ENCODE results near the gene NUDCD3. TPM values are rescaled to one million over a fixed set of nuclear protein-coding genes. Genes with fewer than 3 reads are reported as not detected.

The NUDCD3 gene
- total and polyA plus RNA-seq, 2 experiments from 2014 or later: 35.7 to 42.7 TPM

DNA sequence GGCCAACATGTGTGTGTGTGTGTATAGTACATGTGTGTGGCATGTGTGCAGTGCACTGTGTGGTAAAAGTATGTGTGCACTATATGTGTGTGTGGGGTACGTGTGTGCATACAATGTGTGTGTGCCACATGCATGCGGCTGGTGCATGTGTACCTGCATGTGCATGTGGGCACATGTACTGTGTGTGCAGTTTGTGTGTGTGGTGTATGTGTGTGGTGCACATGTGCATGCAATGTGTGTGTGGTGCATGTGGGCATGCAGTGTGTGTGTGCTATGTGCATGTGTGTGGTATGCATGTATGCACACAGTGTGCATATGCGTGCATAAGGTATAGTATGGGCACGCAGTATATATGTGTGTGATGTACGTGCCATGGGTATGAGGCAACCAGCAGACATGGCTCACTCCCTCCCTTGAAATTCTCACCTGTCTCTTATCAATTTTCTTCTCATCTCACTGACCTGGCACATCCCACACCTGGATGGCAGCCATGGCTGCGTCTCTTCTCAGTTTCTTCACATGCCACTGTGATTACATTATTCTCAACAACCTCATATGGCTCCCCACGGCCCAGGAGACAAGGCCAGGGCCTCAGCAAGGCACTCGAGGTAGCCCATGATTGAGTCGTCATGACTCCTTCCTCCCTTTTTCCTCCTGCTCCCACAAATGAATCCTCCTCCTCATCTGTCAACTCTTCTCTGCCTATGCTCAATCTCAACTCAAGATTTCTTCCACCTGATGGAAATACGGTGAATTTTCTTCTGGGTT is 57.0 kb downstream of the NUDCD3 start (continued):
- TF ChIP-seq, protein P1, sequence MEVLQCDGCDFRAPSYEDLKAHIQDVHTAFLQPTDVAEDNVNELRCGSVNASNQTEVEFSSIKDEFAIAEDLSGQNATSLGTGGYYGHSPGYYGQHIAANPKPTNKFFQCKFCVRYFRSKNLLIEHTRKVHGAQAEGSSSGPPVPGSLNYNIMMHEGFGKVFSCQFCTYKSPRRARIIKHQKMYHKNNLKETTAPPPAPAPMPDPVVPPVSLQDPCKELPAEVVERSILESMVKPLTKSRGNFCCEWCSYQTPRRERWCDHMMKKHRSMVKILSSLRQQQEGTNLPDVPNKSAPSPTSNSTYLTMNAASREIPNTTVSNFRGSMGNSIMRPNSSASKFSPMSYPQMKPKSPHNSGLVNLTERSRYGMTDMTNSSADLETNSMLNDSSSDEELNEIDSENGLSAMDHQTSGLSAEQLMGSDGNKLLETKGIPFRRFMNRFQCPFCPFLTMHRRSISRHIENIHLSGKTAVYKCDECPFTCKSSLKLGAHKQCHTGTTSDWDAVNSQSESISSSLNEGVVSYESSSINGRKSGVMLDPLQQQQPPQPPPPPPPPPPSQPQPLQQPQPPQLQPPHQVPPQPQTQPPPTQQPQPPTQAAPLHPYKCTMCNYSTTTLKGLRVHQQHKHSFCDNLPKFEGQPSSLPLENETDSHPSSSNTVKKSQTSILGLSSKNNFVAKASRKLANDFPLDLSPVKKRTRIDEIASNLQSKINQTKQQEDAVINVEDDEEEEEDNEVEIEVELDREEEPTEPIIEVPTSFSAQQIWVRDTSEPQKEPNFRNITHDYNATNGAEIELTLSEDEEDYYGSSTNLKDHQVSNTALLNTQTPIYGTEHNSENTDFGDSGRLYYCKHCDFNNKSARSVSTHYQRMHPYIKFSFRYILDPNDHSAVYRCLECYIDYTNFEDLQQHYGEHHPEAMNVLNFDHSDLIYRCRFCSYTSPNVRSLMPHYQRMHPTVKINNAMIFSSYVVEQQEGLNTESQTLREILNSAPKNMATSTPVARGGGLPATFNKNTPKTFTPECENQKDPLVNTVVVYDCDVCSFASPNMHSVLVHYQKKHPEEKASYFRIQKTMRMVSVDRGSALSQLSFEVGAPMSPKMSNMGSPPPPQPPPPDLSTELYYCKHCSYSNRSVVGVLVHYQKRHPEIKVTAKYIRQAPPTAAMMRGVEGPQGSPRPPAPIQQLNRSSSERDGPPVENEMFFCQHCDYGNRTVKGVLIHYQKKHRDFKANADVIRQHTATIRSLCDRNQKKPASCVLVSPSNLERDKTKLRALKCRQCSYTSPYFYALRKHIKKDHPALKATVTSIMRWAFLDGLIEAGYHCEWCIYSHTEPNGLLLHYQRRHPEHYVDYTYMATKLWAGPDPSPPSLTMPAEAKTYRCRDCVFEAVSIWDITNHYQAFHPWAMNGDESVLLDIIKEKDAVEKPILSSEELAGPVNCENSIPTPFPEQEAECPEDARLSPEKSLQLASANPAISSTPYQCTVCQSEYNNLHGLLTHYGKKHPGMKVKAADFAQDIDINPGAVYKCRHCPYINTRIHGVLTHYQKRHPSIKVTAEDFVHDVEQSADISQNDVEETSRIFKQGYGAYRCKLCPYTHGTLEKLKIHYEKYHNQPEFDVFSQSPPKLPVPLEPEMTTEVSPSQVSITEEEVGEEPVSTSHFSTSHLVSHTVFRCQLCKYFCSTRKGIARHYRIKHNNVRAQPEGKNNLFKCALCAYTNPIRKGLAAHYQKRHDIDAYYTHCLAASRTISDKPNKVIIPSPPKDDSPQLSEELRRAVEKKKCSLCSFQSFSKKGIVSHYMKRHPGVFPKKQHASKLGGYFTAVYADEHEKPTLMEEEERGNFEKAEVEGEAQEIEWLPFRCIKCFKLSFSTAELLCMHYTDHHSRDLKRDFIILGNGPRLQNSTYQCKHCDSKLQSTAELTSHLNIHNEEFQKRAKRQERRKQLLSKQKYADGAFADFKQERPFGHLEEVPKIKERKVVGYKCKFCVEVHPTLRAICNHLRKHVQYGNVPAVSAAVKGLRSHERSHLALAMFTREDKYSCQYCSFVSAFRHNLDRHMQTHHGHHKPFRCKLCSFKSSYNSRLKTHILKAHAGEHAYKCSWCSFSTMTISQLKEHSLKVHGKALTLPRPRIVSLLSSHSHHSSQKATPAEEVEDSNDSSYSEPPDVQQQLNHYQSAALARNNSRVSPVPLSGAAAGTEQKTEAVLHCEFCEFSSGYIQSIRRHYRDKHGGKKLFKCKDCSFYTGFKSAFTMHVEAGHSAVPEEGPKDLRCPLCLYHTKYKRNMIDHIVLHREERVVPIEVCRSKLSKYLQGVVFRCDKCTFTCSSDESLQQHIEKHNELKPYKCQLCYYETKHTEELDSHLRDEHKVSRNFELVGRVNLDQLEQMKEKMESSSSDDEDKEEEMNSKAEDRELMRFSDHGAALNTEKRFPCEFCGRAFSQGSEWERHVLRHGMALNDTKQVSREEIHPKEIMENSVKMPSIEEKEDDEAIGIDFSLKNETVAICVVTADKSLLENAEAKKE (CRISPR knock-in tag; IDR thresholded peaks at IDR 0.05): no peak
- TF ChIP-seq EZH2 (IDR thresholded peaks at IDR 0.05; ENCODE audit: low read depth, unreplicated experiment) (no peak), ZNF114 (CRISPR knock-in tag; IDR thresholded peaks at IDR 0.05) (no peak), EZH2phosphoT487 (IDR thresholded peaks at IDR 0.05; ENCODE audit: unreplicated experiment) (no peak)

DNA sequence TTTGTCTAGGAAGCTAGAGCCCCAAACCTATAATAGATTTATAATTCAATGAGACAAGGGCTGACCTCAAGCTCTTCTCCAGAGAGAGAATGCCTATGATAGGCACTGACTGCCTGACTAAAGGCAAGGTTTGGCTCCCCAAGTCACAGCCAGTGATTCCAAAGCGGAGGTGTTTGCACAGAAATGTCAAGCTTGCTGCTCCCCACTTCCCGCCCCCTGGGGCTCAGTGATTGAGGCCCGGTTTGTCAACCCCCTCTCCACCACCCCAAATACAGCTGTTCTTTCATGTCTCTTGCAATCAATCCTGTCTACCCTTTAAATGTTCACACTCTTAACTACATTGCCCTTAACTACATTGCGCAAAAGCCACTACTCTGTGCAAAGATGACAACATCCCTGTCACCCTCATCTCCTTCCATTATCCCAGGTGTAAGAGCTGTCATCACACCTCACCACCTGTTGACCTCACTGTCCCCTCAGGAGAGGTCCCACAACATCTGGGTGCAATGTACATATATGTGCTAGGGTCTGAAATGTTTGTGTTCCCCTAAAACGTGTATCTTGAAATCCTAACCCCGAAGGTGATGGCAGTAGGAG is 58.0 kb downstream of the NUDCD3 start:
- Histone ChIP-seq H3K27me3 (ENCODE audit: insufficient read depth) (no peaks in the 10 kb centered on the region), H3K79me2 (replicated peaks; ENCODE audit: insufficient read depth) (peaks cover 52% of the 10 kb centered on the region), H3K4me1 (ENCODE audit: insufficient read depth) (no peaks in the 10 kb centered on the region; the same call in 1 of the 2 replicates), H3K9me2 (ENCODE audit: insufficient read depth) (no peaks in the 10 kb centered on the region), H2AFZ (no peak overlapping the region), H3F3A (replicated peaks; ENCODE audit: low read depth) (no peaks in the 10 kb centered on the region), H3K27ac (ENCODE audit: low read depth) (no peak overlapping the region), H3K4me3 (no peak overlapping the region), H4K20me1 (replicated peaks; ENCODE audit: insufficient read depth) (peaks cover 6% of the 10 kb centered on the region), H3K36me3 (ENCODE audit: insufficient read depth) (no peaks in the 10 kb centered on the region), H3K4me2 (no peak overlapping the region)
- peaks cover 2% of the 10 kb centered on the region for H3K27me3 Mint-ChIP-seq (ENCODE audit: insufficient read depth, low read depth, poor library complexity)
- no peak overlapping the region for H3K4me3 Mint-ChIP-seq
- H3K27ac Mint-ChIP-seq: no peak overlapping the region
- peaks cover 11% of the 10 kb centered on the region for H3K4me1 Mint-ChIP-seq
- DNase-seq (ENCODE audit: low spot score): no peak
- H3K36me3 Mint-ChIP-seq (ENCODE audit: low read depth): peaks cover 8% of the 10 kb centered on the region; the same call in 2 of the 3 replicates
- no peaks in the 10 kb centered on the region for H3K9me3 Mint-ChIP-seq
- no peak for ATAC-seq
- TF ChIP-seq ZNF114 (CRISPR knock-in tag; IDR thresholded peaks at IDR 0.05) (no peak), POLR2AphosphoS5 (IDR thresholded peaks at IDR 0.05; ENCODE audit: low read depth) (no peak), STAT1 (IDR thresholded peaks at IDR 0.05; ENCODE audit: unreplicated experiment) (no peak), JUNB (IDR thresholded peaks at IDR 0.05; ENCODE audit: unreplicated experiment) (no peak), ZNF331 (CRISPR knock-in tag; IDR thresholded peaks at IDR 0.05; ENCODE audit: low read depth) (no peak), EZH2phosphoT487 (IDR thresholded peaks at IDR 0.05; ENCODE audit: unreplicated experiment) (no peak), NANOG (IDR thresholded peaks at IDR 0.05; ENCODE audit: borderline replicate concordance) (no peak)
- TF ChIP-seq, protein P2, sequence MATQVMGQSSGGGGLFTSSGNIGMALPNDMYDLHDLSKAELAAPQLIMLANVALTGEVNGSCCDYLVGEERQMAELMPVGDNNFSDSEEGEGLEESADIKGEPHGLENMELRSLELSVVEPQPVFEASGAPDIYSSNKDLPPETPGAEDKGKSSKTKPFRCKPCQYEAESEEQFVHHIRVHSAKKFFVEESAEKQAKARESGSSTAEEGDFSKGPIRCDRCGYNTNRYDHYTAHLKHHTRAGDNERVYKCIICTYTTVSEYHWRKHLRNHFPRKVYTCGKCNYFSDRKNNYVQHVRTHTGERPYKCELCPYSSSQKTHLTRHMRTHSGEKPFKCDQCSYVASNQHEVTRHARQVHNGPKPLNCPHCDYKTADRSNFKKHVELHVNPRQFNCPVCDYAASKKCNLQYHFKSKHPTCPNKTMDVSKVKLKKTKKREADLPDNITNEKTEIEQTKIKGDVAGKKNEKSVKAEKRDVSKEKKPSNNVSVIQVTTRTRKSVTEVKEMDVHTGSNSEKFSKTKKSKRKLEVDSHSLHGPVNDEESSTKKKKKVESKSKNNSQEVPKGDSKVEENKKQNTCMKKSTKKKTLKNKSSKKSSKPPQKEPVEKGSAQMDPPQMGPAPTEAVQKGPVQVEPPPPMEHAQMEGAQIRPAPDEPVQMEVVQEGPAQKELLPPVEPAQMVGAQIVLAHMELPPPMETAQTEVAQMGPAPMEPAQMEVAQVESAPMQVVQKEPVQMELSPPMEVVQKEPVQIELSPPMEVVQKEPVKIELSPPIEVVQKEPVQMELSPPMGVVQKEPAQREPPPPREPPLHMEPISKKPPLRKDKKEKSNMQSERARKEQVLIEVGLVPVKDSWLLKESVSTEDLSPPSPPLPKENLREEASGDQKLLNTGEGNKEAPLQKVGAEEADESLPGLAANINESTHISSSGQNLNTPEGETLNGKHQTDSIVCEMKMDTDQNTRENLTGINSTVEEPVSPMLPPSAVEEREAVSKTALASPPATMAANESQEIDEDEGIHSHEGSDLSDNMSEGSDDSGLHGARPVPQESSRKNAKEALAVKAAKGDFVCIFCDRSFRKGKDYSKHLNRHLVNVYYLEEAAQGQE (IDR thresholded peaks at IDR 0.05; ENCODE audit: unreplicated experiment): no peak
- TF ChIP-seq, protein P3, sequence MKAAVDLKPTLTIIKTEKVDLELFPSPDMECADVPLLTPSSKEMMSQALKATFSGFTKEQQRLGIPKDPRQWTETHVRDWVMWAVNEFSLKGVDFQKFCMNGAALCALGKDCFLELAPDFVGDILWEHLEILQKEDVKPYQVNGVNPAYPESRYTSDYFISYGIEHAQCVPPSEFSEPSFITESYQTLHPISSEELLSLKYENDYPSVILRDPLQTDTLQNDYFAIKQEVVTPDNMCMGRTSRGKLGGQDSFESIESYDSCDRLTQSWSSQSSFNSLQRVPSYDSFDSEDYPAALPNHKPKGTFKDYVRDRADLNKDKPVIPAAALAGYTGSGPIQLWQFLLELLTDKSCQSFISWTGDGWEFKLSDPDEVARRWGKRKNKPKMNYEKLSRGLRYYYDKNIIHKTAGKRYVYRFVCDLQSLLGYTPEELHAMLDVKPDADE (IDR thresholded peaks at IDR 0.05): no peak
